HL-60/S4 treated with phorbol 12-myristate 13-acetate at 8.2 ng/mL for 4 days and 3 days (cell line): ENCODE data around the gene GPC5.
"Not testable (repeated sequence)": the region's sequence is repeated elsewhere in the genome, so short reads cannot be mapped to it uniquely, and the experiment has no call there.

Source experiments
- in situ Hi-C: fragments of 300-500 bp; cut with MboI; formaldehyde crosslinking; loops from 2 replicates; pipeline ENCODE4 v1.15.0; 2022; ENCODE audit warnings: low sequenced_read_pairs

GPC5 gene

GRCh38 chr13:91762957-91763356, 364.5 kb downstream of the GPC5 start:
- in situ Hi-C loops = no loop called here

DNA sequence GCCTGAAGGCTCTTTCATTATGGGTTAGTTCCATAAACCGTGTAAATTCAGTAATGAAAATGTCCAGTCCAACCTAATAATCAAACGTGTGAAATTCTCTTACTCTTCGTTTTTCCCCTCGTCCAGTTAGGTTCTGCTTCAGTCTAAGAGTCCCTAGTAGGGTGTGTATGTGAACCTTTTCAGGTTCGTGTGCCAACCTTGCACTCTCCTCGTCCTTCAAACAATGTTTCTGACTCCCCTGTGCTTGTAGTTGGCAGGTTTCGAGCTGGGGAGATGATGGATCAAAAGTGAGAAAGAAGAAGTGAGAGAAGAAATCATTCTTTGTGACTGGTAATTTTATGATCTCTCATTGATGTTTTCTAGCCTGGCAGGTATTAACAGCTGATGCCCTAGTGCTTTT, 366.1 kb downstream of the GPC5 start:
- in situ Hi-C loops = no loop called here

- in situ Hi-C loops = no loop called here
Measured at GRCh38 chr13:91767651-91768050, 369.2 kb downstream of the GPC5 start.

GRCh38 chr13:91768746-91769145, 370.3 kb downstream of the GPC5 start:
- in situ Hi-C loops = no loop called here

DNA sequence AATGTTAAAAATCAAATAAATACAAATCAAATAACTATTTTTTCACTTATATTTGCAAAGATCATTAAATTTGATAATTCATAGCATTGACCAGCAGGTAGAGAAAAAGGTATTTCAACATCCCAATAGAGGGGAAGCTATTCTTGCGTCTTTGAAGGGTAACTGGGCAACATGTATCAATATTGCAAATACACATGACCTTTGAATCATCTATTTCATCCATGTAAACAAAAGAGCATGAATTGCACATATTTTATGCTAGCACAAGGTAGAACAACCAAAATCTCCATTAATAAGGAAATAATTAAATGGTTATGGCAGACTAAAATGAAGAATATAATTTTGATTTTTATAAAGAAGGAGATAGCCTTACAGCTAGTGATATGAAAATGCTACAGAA, 372.8 kb downstream of the GPC5 start:
- in situ Hi-C loops = no loop called here

GRCh38 chr13:91773591-91774227, 375.3 kb downstream of the GPC5 start:
- in situ Hi-C loops = no loop called here

- in situ Hi-C loops = no loop called here
Measured at GRCh38 chr13:91774397-91774796, 376.0 kb downstream of the GPC5 start.

- in situ Hi-C loops = no loop called here
Measured at GRCh38 chr13:91776611-91777193, 378.3 kb downstream of the GPC5 start.

GRCh38 chr13:91778123-91778522, 379.7 kb downstream of the GPC5 start:
- in situ Hi-C loops = no loop called here

DNA sequence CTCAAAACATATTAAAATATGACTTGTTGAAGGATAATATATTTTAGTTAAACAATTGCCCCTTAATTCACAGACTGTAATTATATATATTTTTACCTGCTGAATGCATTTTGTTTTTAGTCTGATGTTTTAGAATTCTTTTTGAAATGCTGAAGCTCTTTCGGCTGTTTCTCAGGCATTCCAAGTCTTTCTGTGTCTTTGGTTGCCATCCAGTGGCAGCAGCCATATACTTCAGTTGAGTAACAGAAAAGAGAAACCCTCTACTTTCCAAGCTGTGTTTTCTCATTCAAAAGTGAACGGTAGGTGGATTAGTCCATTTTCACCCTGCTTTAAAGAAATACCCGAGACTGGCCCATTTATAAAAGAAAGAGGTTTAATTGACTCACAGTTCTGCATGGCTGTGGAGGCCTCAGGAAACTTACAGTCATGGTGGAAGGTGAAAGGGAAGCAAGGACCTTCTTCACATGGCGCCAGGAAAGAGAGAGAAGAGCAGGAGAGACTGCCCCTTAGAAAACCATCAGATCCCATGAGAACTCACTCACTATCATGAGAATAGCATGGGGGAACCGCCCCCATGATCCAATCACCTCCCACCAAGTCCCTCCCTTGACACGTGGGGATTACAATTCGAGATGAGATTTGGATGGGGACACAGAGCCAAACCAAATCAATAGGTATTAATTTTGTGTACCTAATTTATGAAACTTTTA, 383.7 kb downstream of the GPC5 start:
- in situ Hi-C loops = not testable (repeated sequence)

GRCh38 chr13:91785431-91786119, 387.2 kb downstream of the GPC5 start:
- in situ Hi-C loops = no loop called here

DNA sequence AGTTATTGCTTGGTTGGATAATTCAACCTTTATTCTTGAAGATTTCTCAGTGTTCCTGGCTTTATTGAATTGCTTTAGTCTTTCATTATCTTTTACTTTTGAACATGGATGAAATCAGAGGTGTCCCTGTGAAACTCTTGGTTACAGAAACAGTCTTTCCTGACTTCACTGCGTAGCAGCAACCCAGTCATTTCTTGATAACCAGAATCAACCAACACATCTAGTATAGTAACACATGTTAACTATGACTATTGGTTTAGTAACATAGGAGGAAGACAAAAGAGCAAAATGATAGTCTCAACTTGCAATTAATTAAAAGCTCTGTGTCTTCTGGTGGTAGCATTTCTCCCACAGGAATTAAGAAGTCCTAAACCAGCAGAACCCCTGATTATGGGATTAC, 393.6 kb downstream of the GPC5 start:
- in situ Hi-C loops = no loop called here

- in situ Hi-C loops = no loop called here
Measured at GRCh38 chr13:91797567-91797966, 399.1 kb downstream of the GPC5 start.

GRCh38 chr13:91798338-91798737, 399.9 kb downstream of the GPC5 start:
- in situ Hi-C loops = not testable (repeated sequence)

DNA sequence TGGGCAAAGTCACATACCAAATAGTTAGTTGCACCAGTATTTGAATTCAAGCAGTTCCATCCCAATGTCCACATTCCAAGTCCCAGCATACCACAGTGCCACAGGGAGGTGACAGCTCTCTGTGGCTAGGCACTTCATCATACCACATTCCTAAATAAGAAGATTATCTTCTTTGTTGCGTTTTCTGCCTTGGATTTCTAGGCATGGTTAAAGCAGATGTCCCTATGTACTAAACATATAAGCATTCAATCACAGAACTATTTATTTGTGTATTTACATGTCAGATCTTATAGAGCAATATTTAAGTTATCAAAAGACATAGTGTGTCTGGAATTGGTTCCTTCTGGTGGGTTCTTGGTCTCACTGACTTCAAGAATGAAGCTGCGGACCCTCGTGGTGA, 403.4 kb downstream of the GPC5 start:
- in situ Hi-C loops = not testable (repeated sequence)

DNA sequence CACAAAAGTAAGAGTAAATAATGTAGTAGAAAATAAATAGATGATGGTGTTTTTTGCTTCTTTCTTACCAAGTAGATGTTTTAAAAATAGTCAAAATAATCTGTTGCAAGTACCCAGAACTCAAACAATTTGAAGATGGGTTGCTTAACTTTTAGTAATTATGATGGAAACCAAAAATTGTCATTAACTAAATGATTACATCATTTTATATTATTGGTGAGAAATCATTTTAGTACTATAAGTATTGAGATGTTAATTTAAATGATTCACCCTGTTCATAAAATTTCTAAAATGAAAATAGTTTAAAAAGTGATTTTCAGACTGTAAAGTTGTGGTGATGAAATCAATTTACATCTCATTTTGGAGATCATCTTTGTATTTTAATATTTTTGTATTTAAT, 404.5 kb downstream of the GPC5 start:
- in situ Hi-C loops = no loop called here

GRCh38 chr13:91804724-91805123, 406.3 kb downstream of the GPC5 start:
- in situ Hi-C loops = no loop called here

- in situ Hi-C loops = no loop called here
Measured at GRCh38 chr13:91805605-91806004, 407.2 kb downstream of the GPC5 start.

DNA sequence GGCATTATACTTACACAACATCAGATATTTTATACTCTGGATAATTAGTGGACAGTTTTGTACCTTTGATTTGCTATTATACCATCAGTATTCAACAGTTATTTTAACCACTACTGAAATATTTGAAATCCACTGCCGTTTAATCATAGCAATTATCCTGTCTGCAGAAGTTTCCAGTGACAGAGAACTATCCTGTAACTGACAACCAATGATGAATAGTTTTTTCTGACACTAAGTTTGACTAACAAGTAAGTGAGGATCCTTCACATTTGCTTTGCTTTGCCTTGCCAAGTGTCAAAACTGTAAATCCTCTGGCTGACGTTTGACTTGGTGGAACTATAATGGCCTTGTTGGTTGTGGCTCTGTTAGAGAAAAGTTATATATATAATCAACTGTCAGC, 410.7 kb downstream of the GPC5 start:
- in situ Hi-C loops = no loop called here

GRCh38 chr13:91813253-91813652, 414.8 kb downstream of the GPC5 start:
- in situ Hi-C loops = no loop called here

DNA sequence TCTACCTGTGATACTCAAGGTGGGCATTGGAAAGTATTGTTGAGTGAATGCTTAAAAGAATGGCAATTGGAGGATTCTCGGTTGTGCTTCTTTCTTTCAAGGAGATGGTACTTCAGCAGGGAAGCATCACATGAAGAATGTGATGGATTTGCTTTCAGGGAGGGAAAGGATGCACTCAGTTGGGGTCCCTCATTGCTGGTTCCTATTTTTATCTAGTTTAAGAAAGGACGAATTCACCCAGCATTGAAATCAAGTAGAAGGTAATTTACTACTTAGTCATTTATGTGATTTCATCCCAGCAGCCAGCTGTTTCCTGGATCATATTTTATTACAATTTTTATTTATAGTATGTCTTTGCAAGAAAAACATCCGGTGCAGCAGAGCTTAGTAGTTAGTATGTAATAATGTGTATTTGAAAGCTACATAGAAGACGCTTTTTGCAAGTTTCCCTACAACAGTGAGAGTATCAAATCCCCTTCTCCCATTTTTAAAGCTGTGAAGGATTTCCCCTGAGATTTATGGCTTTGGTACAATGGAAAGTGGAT, 417.9 kb downstream of the GPC5 start:
- in situ Hi-C loops = no loop called here

- in situ Hi-C loops = no loop called here
Measured at GRCh38 chr13:91817250-91817649, 418.8 kb downstream of the GPC5 start.
